ENCODE results near the gene ITPR2. TPM values are rescaled to one million over a fixed set of nuclear protein-coding genes. Genes with fewer than 3 reads are reported as not detected.

The ITPR2 gene
- total RNA-seq, 1 donor from 2014 or later, result 12.5 TPM

DNA sequence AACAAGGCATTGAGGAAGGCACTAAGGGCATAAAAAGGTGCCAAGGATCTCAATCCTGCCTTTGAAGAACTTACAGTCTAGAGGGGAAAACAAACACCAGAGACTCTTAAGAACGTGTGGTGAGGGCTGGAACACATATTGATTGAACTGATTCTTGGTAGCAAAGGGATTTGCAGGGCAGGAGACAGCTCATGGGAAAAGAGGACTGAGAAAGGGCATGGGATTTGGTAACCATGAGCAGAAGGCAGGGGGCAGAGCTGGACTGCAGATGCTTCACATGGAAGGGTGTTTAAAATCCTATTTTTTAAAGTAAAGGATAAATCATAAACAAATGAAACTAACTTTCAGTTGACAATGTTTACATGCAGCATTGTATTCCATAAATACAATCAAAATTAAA, 203.1 kb downstream of the ITPR2 start:
- intact Hi-C loops (cut with DNase I), result loop anchor here (2.0 to 10.0 kb wide), 3 partner anchors 72 to 255 kb away; no protein-coding TSS in a partner anchor
- no peaks in the 10 kb centered on the region for H3K9me3 ChIP-seq
- no peaks in the 10 kb centered on the region for H3K27me3 ChIP-seq
- H3K27ac ChIP-seq, result no peak overlapping the region
- H3K4me1 ChIP-seq, result no peaks in the 10 kb centered on the region
- H3K4me3 ChIP-seq, result peak overlapping the region in 1 of 2 donors; percentile 2
- H3K36me3 ChIP-seq, result peaks cover 11 to 15% of the 10 kb centered on the region in 2 donors
- TF ChIP-seq, protein P1, sequence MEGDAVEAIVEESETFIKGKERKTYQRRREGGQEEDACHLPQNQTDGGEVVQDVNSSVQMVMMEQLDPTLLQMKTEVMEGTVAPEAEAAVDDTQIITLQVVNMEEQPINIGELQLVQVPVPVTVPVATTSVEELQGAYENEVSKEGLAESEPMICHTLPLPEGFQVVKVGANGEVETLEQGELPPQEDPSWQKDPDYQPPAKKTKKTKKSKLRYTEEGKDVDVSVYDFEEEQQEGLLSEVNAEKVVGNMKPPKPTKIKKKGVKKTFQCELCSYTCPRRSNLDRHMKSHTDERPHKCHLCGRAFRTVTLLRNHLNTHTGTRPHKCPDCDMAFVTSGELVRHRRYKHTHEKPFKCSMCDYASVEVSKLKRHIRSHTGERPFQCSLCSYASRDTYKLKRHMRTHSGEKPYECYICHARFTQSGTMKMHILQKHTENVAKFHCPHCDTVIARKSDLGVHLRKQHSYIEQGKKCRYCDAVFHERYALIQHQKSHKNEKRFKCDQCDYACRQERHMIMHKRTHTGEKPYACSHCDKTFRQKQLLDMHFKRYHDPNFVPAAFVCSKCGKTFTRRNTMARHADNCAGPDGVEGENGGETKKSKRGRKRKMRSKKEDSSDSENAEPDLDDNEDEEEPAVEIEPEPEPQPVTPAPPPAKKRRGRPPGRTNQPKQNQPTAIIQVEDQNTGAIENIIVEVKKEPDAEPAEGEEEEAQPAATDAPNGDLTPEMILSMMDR (IDR thresholded peaks at IDR 0.05), result peak in 2 of 3 experiments; percentile 23 to 46
- no peak for DNase-seq (ENCODE audit: low spot score in 2 of 2)

DNA sequence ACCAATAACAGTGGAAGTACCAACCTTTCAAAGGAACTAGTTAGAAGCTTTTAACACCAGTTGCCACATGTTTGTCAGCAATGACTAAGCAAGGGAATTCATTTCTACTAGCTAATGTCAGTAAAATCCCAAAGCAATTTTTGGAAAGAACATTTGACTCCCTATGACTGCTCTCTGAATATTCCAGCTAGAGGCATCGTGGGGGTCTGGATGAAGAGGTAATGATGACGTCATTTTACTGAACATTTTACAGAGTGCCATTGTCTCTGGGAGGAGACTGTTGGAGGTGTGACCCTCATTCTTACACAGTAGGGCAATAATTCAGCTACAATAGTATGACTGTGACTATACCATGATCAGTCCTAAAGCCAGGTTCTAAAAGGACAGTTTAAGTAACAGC, 204.8 kb downstream of the ITPR2 start:
- no peaks in the 10 kb centered on the region for H3K27me3 ChIP-seq
- intact Hi-C loops (cut with DNase I), result no loop called here

DNA sequence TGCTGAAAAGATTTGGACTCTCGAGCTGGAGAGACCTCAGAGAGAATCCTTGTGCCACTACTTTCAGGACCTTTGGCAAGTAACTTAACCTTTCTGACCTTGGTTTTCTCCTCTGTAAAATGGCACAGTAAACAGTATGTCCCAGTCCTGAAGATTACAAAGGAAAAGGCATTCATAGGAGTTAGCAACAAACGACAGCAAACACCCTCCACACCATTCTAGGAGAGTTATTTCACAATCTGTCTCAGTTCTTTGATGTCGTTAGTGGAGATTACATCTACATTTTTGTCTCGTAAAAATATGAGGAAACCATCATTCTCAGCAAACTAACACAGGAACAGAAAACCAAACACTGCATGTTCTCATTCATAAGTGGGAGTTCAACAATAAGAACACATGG, 205.7 kb downstream of the ITPR2 start:
- H3K36me3 ChIP-seq, result peaks cover 11 to 15% of the 10 kb centered on the region in 2 donors
- no peak overlapping the region for H3K4me3 ChIP-seq
- no peaks in the 10 kb centered on the region for H3K27me3 ChIP-seq
- intact Hi-C loops (cut with DNase I), result no loop called here
- DNase-seq (ENCODE audit: low spot score in 2 of 2), result no peak
- TF ChIP-seq, protein P1 (IDR thresholded peaks at IDR 0.05), result no peak
- H3K27ac ChIP-seq, result no peak overlapping the region
- no peaks in the 10 kb centered on the region for H3K4me1 ChIP-seq
- H3K9me3 ChIP-seq, result no peaks in the 10 kb centered on the region

More for the DNA sequence above, 204.8 kb downstream of the ITPR2 start:
- Histone ChIP-seq H3K4me1 (no peaks in the 10 kb centered on the region), H3K9me3 (no peaks in the 10 kb centered on the region), H3K36me3 (peaks cover 11 to 15% of the 10 kb centered on the region in 2 donors), H3K4me3 (no peak overlapping the region), H3K27ac (no peak overlapping the region)
- TF ChIP-seq, protein P1 (IDR thresholded peaks at IDR 0.05), result no peak
- DNase-seq (ENCODE audit: low spot score in 2 of 2), result no peak

DNA sequence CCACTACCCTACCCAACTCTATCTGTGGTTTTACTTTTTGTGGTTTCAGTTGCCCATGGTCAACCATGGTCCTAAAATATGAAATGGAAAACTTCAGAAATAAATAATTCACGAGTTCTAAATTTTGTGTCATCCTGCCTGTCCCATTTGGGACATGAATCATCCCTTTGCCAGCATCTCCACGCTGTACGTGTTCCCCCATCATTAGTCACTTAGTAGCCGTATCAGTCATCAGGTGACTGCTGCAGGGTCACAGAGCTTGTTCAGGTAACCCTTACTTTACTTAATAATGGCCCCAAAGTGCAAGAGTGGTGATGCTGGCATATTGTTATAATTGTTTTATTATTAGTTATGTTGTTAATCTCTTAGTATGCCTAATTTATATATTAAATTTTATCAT, 209.9 kb downstream of the ITPR2 start:
- no peaks in the 10 kb centered on the region for H3K9me3 ChIP-seq
- no peak overlapping the region for H3K27ac ChIP-seq
- peaks cover 11 to 24% of the 10 kb centered on the region in 2 donors for H3K36me3 ChIP-seq
- H3K27me3 ChIP-seq, result no peaks in the 10 kb centered on the region
- no peaks in the 10 kb centered on the region for H3K4me1 ChIP-seq
- intact Hi-C loops (cut with DNase I), result no loop called here
- no peak for DNase-seq (ENCODE audit: low spot score in 2 of 2)
- no peak overlapping the region for H3K4me3 ChIP-seq
- TF ChIP-seq, protein P1 (IDR thresholded peaks at IDR 0.05), result no peak

DNA sequence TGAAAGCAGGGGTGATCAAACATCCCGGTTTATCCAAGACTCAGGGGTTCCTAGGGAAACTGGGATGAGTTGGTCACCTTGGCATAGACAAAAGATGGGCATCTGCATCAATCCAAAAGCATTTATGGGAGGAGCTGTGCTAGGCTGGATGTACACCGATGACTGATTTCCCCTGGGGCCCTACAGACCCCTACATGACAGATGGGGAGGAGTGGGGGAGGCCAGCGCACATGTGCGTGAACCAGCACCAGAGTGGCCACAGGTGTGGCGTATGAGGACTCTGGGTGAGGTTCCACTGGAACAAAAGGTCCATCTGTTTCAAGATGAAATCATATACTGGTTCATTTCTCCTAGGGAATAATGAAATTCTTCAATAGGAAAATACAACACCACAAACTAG, 210.4 kb downstream of the ITPR2 start:
- H3K4me3 ChIP-seq, result no peak overlapping the region
- no peaks in the 10 kb centered on the region for H3K27me3 ChIP-seq
- H3K36me3 ChIP-seq, result peaks cover 9 to 19% of the 10 kb centered on the region in 2 donors
- intact Hi-C loops (cut with DNase I), result no loop called here
- no peaks in the 10 kb centered on the region for H3K4me1 ChIP-seq
- TF ChIP-seq, protein P1 (IDR thresholded peaks at IDR 0.05), result no peak
- no peaks in the 10 kb centered on the region for H3K9me3 ChIP-seq
- no peak overlapping the region for H3K27ac ChIP-seq
- no peak for DNase-seq (ENCODE audit: low spot score in 2 of 2)

DNA sequence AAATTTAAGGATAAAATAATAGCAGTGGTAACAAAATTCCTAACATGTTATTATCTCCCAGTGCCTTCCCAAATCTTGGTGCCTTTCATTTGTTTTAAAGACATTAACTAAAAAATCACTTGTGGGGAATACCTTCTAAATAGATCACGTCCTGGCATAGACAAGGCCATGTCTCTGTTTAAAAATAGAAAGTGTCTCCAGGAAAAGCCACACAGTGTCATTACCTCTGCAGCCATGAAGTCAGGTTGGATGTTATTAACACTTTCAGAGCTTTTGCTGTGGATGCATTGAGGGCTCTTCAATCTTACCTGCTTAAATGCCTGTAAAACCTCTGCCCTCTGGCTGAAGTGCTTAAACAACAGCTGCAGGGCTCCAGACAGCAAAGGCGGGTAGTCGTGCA, 211.1 kb downstream of the ITPR2 start:
- no peaks in the 10 kb centered on the region for H3K4me1 ChIP-seq
- DNase-seq (ENCODE audit: low spot score in 2 of 2), result no peak
- H3K4me3 ChIP-seq, result no peak overlapping the region
- H3K9me3 ChIP-seq, result no peaks in the 10 kb centered on the region
- intact Hi-C loops (cut with DNase I), result no loop called here
- TF ChIP-seq, protein P1 (IDR thresholded peaks at IDR 0.05), result no peak
- H3K27me3 ChIP-seq, result no peaks in the 10 kb centered on the region
- no peak overlapping the region for H3K27ac ChIP-seq
- peaks cover 7 to 14% of the 10 kb centered on the region in 2 donors for H3K36me3 ChIP-seq

All from ascending aorta (tissue), 2 donors.